Smooth muscle cell of the brain vasculature (primary cell): ENCODE measurements around the gene NRIP1.
"Not testable (repeated sequence)": the region's sequence is repeated elsewhere in the genome, so short reads cannot be mapped to it uniquely, and the experiment has no call there.

Experiments used
- DNase-seq: peaks from one replicate; pipeline ENCODE4 v3.0.0-alpha.2; 2012; ENCODE audit warnings: low read depth, low spot score

NRIP1 gene

DNA sequence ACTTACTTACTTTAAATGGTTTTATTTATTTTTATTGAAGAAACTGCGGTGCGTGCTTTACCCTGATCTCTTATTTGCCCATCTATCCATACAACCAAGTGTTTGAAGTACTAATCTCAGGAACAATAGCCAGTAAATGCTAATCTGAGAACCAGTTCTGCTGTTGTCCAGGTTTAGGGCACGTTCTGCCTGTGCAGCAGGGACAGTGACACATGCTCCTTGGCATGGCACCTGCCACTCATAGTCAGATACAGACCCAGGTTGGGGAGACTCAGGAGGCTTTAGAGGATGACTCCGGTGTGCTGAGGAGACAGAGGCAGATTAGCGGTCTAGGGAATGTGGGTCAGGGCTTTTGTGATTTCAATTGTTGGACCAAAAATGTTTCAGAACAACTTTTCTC is 83.6 kb downstream of the NRIP1 start:
- no peak for DNase-seq

DNA sequence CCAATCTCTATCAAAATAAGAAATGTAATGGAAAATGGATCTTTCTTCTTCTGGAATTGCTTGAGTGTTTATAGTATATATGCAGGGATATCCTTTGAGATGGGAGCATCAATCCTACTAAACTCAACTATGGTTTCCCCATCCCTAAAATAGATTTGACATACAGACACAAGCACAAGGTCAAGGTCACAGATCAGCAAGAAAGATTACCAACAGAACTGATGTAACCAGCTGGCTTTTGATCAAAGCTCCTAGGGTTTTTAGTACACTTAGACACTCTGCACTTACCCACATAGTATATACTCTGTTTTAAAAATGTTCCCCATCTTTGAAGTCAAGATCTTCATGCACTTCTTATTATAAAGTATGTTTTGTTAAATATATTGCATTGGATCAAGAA is 85.5 kb downstream of the NRIP1 start:
- no peak for DNase-seq

DNA sequence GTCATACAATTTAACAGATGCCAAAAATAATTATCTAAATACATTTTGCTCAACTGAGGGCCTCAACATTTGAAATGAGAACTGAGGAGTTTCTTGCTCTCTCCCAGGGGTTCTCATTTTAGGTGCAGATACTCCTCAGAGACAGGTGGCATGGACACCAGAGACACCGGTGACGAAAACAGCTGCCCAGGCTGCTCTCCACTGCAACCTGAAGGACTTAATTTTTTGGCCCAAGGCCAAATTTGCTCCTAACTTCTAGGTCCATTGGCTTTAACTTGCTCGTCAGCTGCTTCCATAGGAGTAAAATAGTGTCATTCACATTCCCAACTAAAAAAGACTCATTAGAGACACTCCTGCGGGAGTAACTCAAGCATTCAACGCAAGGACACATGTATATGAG is 87.0 kb downstream of the NRIP1 start:
- DNase-seq: no peak

DNA sequence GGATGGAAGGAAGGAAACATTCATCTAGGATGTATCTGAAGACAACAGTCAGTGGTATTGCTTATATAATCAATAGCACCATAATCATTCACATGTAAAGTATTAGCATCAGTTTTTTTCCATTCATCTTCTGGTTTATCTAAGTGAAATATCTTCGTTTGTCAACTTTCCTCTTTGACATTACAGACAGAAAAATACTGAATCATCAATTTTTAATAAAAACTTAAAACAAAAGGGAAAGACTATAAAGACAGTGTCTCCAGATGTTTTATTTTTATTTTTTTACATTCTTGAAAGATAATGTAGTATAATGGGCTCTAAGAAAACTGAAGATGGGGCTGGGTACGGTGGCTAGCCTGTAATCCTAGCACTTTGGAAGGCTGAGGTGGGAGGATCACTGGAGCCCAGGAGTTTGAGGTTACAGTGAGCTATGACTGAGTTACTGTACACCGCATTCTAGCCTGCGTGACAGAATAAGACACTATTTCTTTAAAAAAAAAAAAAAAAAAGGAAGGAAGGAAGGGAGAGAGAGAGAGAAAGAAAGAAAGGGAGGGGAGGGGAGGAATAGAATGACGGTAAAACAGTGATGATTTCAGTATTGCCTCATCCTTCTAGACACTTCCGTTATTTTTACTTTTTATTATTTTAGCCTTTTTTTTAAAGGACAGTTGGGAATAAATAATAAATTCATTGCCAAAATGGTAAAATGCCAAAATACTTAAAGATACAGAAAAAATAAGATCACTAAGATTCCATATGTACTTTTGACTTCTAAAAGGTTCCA is 89.5 kb downstream of the NRIP1 start:
- DNase-seq: no peak

DNA sequence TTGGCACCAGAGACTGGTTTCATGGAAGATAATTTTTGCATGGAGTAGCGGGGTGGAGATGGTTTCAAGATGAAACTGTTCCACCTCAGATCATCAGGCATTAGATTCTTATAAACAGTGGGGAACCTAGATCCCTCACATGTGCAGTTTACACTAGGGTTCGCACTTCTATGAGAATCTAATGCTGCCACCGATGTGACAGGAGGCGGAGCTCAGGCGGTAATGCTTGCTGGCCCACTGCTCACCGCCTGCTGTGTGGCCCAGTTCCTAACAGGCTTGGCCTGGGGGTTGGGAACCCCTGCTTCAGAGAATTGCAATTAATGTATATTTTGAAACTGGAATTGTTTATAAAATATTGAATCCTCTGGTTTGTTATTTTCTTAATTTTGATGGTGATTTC is 92.1 kb downstream of the NRIP1 start:
- DNase-seq: no peak

DNA sequence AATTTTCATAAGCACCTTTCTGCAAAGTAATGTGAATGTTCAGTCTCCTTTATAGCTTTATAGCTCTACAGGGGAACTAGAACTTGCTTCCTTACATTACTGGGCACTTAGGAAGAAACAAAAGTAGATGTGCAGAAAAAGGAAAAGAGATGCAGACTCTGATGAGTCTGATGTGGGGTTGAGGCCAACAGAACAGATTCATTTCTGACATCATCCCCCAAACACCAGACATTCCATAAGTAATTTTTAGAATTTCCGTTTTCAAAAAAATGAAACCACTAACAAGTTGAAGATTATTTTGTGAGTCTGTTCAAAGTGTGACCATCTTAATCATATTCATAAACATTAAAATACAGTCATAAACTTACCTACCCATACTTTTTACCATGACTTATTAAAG is 96.0 kb downstream of the NRIP1 start:
- no peak for DNase-seq

DNA sequence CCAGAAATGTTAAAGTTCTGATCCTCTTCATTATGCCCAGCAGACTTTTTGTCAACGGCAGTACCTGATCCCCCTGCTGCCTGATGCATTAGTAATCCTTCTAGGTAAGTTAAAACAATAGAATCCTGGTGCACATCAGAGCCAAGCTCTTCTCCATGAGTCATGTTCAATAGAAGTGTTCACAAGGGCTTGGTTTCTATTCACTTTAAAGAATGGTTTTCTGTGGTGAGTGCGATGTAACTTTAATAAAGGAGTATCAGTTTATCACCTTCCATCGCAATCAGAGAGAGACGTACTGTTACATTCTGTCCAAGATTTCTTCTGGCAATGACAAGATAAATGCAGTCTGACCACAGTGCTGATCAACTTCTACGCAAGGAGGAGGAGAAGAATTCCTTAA is 96.8 kb downstream of the NRIP1 start:
- DNase-seq: no peak

DNA sequence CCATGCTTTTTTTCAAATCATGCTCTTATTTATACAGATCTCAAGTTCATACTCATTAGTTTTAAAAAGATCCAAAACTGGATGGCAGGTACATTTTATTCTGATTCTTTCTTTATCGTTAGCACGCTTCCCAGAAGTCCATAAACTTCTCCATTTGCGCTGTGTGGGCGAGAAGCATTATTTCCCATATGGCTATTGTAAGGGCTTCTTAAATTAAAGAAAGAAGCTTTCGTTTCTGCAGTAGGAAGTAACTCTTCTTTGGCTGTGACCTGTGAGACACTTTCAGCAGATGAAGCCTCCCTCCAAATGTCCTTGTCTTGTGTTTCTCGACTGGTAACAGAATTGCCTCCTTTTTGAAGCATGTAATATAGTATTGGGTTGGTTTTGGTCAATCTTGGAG is 100.2 kb downstream of the NRIP1 start:
- no peak for DNase-seq

DNA sequence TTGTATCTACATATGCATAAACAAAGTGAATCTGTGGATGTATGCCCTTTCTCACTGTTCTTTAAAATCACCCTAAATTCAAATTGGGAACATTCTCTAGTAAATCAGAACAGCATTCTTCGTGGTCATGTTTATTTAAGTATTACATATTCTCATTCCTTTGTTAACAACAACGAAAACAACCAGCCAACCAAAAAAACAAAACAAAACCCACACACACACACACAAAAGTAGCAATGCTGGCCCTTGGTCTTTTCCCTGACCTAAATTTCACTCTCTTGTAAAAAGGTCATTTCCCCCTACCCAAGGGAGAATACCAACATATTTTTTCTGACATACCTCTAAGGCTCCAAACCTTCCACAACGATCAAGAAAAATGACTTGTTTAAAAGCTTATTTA is 102.6 kb downstream of the NRIP1 start:
- DNase-seq: no peak

DNA sequence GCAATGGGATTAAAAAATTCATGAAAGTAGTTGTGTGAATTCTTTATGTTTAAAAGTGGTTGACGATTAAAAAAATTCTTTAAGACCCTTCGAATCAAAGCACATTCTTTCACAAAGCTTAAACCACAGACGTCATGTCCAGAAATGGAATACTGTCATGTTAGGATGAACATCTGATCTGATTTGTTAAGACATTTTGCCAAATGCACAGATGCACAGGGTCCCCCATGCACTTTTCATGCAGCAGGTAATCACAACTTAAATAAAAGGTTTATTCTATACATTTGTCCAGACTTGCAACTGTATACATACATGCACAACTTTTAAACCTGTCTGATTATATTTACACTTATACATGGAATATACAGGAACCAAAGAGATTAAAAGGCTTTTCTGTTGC is 103.3 kb downstream of the NRIP1 start:
- DNase-seq: no peak

DNA sequence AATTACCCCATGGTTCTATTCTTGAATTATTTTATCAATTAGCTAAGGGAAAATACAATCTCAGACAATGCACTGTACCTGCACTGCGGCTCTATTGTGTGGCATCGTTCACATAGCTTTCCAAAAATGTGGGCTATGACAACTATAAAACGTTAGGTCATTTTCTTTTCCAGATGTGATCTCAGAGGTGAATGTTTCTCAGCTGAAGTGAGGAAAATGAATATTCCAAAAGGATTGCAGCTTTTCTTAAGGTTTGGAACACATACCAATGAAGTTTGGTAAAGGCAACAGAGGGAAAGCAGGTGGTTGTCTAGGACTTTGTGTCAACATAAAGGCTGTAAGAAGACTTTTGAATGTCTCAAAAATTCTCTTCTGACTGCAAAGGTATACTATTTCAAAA is 105.5 kb downstream of the NRIP1 start:
- no peak for DNase-seq

DNA sequence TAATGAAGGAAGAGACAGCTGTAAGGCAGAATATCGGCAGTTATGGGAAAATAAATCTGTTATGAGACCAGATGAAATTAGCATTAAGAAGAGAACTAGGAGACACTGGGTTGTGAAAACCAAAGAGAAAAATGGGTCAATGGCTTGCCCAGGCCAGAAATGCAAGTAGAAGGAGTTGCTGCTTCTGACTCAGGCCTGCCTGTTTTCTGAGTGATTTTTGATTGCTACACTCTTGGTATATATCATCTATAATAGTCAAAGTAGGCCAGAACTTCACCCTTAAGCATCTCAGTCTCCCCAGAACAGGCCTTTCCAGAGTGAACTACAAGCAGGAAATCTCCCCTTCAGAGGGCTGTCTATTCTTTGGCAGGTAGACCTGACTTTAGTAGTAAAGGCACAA is 107.0 kb downstream of the NRIP1 start:
- DNase-seq: no peak

DNA sequence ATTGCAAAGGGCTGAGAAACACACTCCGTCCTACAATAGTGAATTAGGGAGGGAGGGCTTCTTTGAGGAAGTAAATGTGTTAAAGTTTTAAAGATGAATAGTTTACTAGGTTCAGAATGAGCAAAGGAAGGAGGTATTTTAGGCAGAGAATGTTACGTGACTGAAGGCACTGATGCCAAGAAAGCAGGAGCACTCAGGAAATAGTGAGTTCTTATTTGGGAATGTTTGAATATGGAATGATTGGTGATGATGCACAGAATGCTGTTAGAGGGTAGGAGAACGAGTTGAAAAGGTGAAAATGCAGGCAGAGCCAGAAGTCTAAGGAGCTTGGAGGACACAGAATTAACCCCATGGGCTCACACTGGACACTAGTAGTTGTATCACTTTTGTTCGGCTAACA is 108.0 kb downstream of the NRIP1 start:
- no peak for DNase-seq

DNA sequence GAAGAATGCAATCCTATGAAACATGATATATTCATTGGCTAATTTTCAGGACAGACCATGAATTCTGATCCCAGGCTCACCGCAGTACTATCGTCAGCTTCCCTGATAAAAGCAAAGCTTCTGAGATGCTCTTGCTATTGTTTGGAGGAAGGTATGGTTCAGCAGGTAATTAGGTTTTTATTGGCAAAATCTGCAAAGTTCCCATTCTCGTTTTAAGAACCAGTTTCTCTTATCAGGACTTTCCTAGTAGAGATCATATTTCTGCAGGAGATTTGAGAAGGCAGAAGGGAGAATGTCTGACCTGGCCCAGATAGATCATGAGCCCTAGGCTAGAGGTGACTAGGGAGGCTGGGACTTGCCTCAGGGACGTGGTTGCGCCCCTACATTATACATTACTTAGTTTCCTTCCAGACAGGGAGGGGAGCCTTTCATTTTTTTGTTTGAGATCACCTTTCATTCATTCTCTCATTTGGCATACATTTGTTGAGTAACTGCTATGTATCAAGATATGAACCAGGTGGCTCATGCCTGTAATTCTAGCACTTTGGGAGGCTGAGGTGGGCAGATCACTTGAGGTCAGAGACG is 108.8 kb downstream of the NRIP1 start:
- no peak for DNase-seq

DNA sequence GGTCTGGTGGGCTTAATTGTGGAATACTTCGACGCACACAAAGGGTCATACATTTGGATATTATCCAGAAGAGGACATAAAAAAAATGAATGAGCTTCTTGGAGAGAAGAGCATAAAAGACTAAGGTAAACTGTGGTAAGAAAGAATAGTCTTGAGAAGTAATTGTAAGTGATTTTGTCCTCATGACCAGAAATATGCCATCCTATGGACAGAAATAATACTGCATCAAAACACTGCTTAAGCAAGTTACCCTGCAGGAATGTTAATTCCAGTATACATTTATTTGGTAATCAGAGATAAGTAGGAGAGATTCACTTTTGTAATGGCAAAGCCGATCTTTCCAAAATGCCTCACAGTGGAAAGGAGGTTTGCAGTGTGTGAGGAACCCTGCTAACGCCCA is 111.9 kb downstream of the NRIP1 start:
- DNase-seq: no peak

DNA sequence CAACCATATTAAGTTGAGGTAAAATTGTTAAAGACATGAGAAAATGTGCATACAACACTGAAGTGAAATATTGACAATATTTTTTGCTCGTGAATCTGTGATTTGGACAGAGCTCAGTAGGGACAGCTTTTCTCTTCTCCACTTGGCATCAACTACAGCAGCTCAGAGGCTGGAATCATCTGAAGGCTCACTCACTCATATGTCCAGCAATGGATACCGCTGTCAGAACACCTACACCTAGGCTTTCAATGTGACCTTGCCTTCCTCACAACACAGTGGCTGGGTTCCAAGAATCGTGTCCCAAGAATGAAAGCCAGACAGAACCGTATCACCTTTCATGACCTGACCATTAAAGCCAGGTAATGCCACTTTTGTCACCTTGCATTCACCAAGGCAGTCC is 115.2 kb downstream of the NRIP1 start:
- DNase-seq: no peak

DNA sequence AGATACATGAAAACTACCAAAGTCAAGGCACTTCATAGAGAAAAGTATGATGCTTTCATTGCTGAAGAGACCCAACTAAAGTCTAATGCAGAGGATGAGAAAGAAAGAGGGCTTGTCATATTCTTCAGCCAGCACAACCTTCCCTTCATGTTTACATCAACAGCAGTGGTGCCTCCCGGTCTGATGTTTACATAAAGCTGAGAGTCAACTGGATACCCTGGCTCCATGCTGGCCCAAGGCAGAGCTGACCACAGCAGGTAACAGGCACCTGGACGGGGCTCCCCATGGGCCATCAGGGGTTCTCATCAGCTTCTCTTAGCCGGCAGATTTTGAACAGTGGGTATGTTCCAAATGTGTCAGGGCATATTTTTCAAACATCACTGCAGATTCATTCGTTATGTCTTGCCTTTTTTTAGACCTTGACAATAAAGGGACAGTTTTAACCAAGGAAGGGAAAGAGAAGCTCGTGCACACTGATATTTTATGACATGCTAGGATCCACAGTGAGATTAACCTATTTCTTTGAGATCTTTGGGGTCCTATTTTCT is 117.1 kb downstream of the NRIP1 start:
- no peak for DNase-seq

DNA sequence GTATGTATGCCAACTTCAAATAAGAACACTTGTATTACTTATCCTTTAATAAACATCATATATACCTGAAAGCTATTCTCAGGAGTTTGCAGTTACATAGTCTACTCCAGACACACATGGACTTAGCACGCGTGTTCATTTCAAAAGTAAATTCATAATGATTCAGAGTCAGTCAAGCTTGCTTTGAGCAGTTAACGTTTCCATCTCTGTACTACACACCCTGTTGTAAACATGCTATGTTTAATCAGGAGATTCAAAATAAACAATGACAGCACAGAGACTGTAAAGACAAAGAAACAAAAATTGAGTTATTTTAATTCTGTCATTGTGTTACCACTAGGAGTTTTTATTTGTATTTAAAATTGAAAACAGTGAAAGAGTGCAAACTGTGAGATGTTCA is 119.6 kb downstream of the NRIP1 start:
- DNase-seq: no peak

DNA sequence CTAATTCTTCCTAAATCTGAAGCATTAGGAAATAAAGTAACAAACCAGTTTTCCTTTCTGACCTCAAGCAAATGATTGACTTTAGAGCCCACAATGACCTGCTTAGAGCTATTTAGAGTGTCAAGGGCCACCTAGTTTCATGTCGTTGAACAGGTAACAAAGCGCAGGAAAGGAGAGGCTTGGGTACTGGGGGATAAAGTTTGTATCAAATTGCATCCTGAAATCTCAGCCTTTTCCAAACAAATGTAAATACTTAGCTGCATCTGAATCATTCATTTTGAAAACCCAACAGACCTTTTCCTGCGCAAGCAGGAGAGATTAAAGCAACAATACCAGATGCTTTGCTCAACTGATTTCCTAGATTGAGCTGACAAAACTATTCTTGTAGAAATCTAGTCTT is 121.2 kb downstream of the NRIP1 start:
- DNase-seq: no peak

DNA sequence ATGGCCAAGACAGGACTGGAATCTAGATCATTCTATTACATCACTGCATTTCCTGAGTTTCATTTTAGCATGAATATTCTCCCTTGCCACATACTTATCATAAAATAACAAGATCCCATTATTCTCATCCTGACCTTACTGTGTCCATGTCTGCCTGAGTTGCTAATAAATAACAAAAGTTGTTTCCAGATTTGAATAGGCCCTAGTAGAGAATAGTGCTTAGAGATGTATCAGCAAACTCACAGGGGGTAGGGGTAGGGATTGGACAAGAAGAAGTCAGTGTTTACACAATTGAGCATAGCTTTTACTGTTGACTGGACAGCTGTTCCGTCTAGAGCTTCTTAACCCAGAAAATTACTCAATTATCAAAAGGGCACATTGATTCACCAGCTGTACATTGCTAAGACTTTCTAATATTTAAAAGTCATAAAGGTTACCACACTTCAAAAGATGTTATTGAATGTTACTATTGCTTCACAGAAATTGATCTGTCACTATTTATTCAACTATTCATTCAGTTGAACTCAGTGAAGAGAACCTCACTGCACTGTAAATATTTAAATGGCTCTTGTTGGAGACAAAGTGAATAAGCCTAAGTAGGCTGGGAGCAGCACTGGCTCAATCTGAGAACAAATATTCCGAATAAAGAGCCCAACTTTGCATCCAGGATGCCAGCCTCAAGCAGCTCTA is 121.9 kb downstream of the NRIP1 start:
- no peak for DNase-seq

DNA sequence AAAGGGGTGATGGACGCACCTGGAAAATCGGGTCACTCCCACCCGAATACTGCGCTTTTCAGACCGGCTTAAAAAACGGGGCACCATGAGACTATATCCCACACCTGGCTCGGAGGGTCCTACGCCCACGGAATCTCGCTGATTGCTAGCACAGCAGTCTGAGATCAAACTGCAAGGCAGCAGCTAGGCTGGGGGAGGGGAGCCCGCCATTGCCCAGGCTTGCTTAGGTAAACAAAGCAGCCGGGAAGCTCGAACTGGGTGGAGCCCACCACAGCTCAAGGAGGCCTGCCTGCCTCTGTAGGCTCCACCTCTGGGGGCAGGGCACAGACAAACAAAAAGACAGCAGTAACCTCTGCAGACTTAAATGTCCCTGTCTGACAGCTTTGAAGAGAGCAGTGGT is 137.5 kb downstream of the NRIP1 start:
- DNase-seq: not testable (repeated sequence)

DNA sequence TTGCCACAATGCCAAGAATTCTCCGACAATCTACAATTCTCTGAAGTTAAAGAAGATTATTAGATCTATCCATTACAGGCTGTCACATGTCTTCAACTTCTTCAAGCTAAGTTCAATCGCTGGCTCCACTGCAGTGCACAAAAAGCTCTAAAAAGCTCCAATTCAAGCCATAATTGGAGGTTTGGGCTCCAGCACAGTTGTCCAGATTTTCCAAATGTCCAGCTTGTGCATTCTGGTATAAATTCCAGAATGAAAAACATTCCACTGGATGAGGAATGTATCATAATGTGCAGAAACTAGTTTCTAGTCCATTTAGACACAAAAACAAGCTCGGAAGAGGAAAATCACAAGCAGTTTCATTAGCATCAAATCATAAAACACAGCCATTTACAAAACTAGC is 138.6 kb downstream of the NRIP1 start:
- DNase-seq: no peak

DNA sequence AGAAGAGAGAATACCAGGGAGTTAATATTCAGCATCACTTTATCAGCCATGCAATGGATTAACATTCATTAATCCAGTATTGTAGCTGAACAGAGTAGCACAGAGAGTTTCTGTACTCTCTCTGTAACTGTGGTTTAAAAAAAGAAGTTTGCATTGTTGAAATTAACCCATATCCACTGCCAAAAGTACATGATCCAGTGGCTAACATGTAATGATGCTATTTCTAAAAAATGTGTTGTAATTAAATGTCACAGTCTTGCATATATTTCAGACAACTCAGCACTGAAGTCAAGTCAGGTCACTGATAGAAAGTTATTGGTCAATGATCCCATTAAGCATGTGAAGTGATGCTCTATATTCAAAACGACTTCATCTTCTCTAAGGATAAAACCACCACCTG is 141.3 kb downstream of the NRIP1 start:
- no peak for DNase-seq
